GM12874 (cell line): Measurements from ENCODE around the gene TEPSIN.
A peak's percentile ranks its signal among the peaks of the same experiment; 100 is the strongest.

Experiments used
- CTCF ChIP-seq: IDR thresholded peaks from 2 replicates; pipeline ENCODE4 v1.5.1; 2011; ENCODE audit warnings: low read depth, mild to moderate bottlenecking, control low read depth, low read length, moderate library complexity; ENCODE audit not compliant: insufficient read depth

TEPSIN gene

GRCh38 chr17:81200695-81201580 lies 37.9 kb downstream of the TEPSIN start:
- TF ChIP-seq CTCF, result peak; percentile 48; the same call in 1 of the 2 replicates

- no peak for TF ChIP-seq CTCF
These were observed 38.7 kb downstream of the TEPSIN start for GRCh38 chr17:81200201-81200600.

GRCh38 chr17:81199482-81199830 lies 39.4 kb downstream of the TEPSIN start:
- no peak for TF ChIP-seq CTCF

- TF ChIP-seq CTCF, result no peak
These were observed 39.9 kb downstream of the TEPSIN start for GRCh38 chr17:81198826-81199481.

- no peak for TF ChIP-seq CTCF
These were observed 40.9 kb downstream of the TEPSIN start for GRCh38 chr17:81197831-81198490.

- no peak for TF ChIP-seq CTCF
These were observed 41.5 kb downstream of the TEPSIN start for GRCh38 chr17:81197409-81197795.
